K562 (cell line): ENCODE measurements around the gene VSIG10L. TPM values are rescaled to one million over a fixed set of nuclear protein-coding genes. Genes with fewer than 3 reads are reported as not detected.

Experiments
- ATAC-seq: fragments of 200-7000 bp; cut with Tn5 transposase; 3 replicates; pipeline ENCODE4 v1.9.1; 2020; ENCODE audit warnings: moderate library complexity
- BruUV-seq: library from RNA; stranded (reverse); fragments of 400-500 nt; replicated peaks from 2 replicates; lab custom pipeline; 2021; lab: Mats Ljungman, UMichigan
- CTCF ChIA-PET: fragments of 300-600 bp; formaldehyde crosslinking; extraction: SDS; loops from one replicate; lab custom pipeline; 2021; ENCODE audit warnings: low intra/inter-chr PET ratio; lab: Yijun Ruan, JAX
- POLR2A ChIA-PET: fragments of 300-600, 350-650 bp; sonication (Branson Sonifier 250); formaldehyde crosslinking; extraction: SDS; loops from one replicate; lab custom pipeline; 2021; ENCODE audit warnings: antibody characterized with exemption, inconsistent platforms; lab: Yijun Ruan, JAX
- DNase-seq, 4 experiments: peaks; one replicate each; pipeline versions ENCODE4 v3.0.0 to v3.0.0-alpha.2; 2011 to 2018; ENCODE audit warnings: low spot score in 3 of 4, mixed read lengths in 3 of 4; ENCODE audit errors: extremely low read depth in 1 of 4
- FAIRE-seq: peaks from 2 replicates; lab custom pipeline; 2011; peaks lifted over from hg19 to GRCh38; lab: Jason Lieb, UNC
- H2AFZ ChIP-seq: 2 replicates; pipeline ENCODE4 v1.6.0; 2011; ENCODE audit warnings: low read depth, low read length, control low read depth, inconsistent platforms
- H3K27ac ChIP-seq: fragments of 200-600 bp; 3 replicates; pipeline ENCODE4 v1.8.0; 2011; ENCODE audit warnings: low read depth, mild to moderate bottlenecking, control low read depth, inconsistent platforms, low read length, moderate library complexity, mixed read lengths; ENCODE audit errors: extremely low read depth
- H3K27me3 ChIP-seq, 2 experiments: fragments of 300-600 bp in 1 of 2; 2 replicates in 1 of 2; 3 replicates in 1 of 2; pipeline versions ENCODE4 v1.6.0 to v1.8.0; 2011; ENCODE audit warnings: inconsistent platforms in 2 of 2, low read length in 2 of 2, mild to moderate bottlenecking in 1 of 2, mixed read lengths in 1 of 2, moderate library complexity in 1 of 2; ENCODE audit not compliant: control insufficient read depth in 2 of 2, insufficient read depth in 2 of 2
- H3K36me3 ChIP-seq: fragments of 300-600 bp; 3 replicates; pipeline ENCODE4 v1.8.0; 2011; ENCODE audit warnings: mild to moderate bottlenecking, low read length, inconsistent platforms; ENCODE audit not compliant: control insufficient read depth, insufficient read depth
- H3K4me1 ChIP-seq, 2 experiments: fragments of 200-600 bp in 1 of 2; replicated peaks in 1 of 2; 2 replicates in 1 of 2; 3 replicates in 1 of 2; pipeline versions ENCODE4 v1.5.1 to v1.8.0; 2011; ENCODE audit warnings: inconsistent platforms in 2 of 2, low read length in 2 of 2, mild to moderate bottlenecking in 1 of 2, mixed read lengths in 1 of 2, moderate library complexity in 1 of 2; ENCODE audit not compliant: control insufficient read depth in 2 of 2, insufficient read depth in 2 of 2
- H3K4me2 ChIP-seq: 2 replicates; pipeline ENCODE4 v1.6.1; 2011; ENCODE audit warnings: low read length, control low read depth, inconsistent platforms, mixed read lengths; ENCODE audit not compliant: insufficient read depth
- H3K4me3 ChIP-seq: fragments of 200-600 bp; sonication (generic), shearing (Covaris generic); 2 replicates; pipeline ENCODE4 v1.5.1; 2016; ENCODE audit warnings: control low read depth, inconsistent platforms
- H3K79me2 ChIP-seq: fragments of 200-600 bp; 3 replicates; pipeline ENCODE4 v1.8.0; 2011; ENCODE audit warnings: low read length, inconsistent platforms; ENCODE audit not compliant: control insufficient read depth, insufficient read depth
- H3K9ac ChIP-seq, 2 experiments: 2 replicates each; pipeline versions ENCODE4 v1.6.0 to v1.6.1; 2011; ENCODE audit warnings: low read depth in 2 of 2, low read length in 2 of 2, control low read depth in 1 of 2, inconsistent platforms in 1 of 2, mild to moderate bottlenecking in 1 of 2, mixed read lengths in 1 of 2; ENCODE audit not compliant: insufficient read depth in 1 of 2
- H3K9me1 ChIP-seq: one replicate; pipeline ENCODE4 v1.6.0; 2011; ENCODE audit warnings: inconsistent platforms, mild to moderate bottlenecking, low read length, moderate library complexity; ENCODE audit not compliant: control insufficient read depth, insufficient read depth
- H3K9me3 ChIP-seq: replicated peaks from 2 replicates; pipeline ENCODE4 v1.5.1; 2011; ENCODE audit warnings: low read depth, low read length, inconsistent platforms; ENCODE audit not compliant: control insufficient read depth, insufficient read depth
- H4K20me1 ChIP-seq: replicated peaks from 2 replicates; pipeline ENCODE4 v1.6.1; 2011; ENCODE audit warnings: low read length, inconsistent platforms, mixed read lengths; ENCODE audit not compliant: control insufficient read depth, insufficient read depth
- BCLAF1 ChIP-seq, 2 experiments: fragments of 450-650 bp in 1 of 2; IDR thresholded peaks; 2 replicates each; pipeline ENCODE4 v1.6.1; 2011 to 2017; ENCODE audit warnings: low read depth in 2 of 2, antibody characterized with exemption in 1 of 2, borderline replicate concordance in 1 of 2, low read length in 1 of 2, mild to moderate bottlenecking in 1 of 2, mixed read lengths in 1 of 2; ENCODE audit not compliant: control insufficient read depth in 1 of 2
- CBX3 ChIP-seq, 2 experiments: IDR thresholded peaks; 1 replicate in 1 of 2; 2 replicates in 1 of 2; pipeline ENCODE4 v1.6.1; 2012; ENCODE audit warnings: inconsistent platforms in 2 of 2, low read length in 2 of 2, borderline replicate concordance in 1 of 2, control low read depth in 1 of 2
- FOXK1 ChIP-seq: sonication (generic); formaldehyde crosslinking; IDR thresholded peaks from 2 replicates; pipeline ENCODE4 v1.8.0; 2022; ENCODE audit warnings: missing genetic modification reagents, mild to moderate bottlenecking, borderline replicate concordance
- NFYB ChIP-seq: IDR thresholded peaks from 2 replicates; pipeline ENCODE4 v1.6.1; 2011; ENCODE audit warnings: mild to moderate bottlenecking, moderate library complexity; ENCODE audit not compliant: insufficient read length; ENCODE audit errors: extremely low read depth
- TBL1XR1 ChIP-seq, 2 experiments: IDR thresholded peaks; 2 replicates each; pipeline ENCODE4 v1.6.1; 2012; ENCODE audit warnings: improper control_type of control experiment in 2 of 2, low read length in 2 of 2, mild to moderate bottlenecking in 1 of 2
- VEZF1 ChIP-seq: fragments of 200-800 bp; sonication (Bioruptor generic); IDR thresholded peaks from 2 replicates; pipeline ENCODE4 v1.6.1; 2017; ENCODE audit warnings: missing genetic modification characterization, missing compliant biosample characterization
- ZKSCAN3 ChIP-seq: fragments of 250-450 bp; sonication (Bioruptor Pico); IDR thresholded peaks from 2 replicates; pipeline ENCODE4 v1.4.0; 2020
- ZNF740 ChIP-seq, 3 experiments: fragments of 200-800 bp in 1 of 3; sonication (Bioruptor generic) in 1 of 3; sonication (generic) in 1 of 3; formaldehyde crosslinking in 1 of 3; IDR thresholded peaks; 2 replicates each; pipeline versions ENCODE4 v1.6.1 to v1.8.0; 2016 to 2022; ENCODE audit warnings: mild to moderate bottlenecking in 2 of 3, missing compliant biosample characterization in 2 of 3, missing genetic modification characterization in 2 of 3, missing genetic modification reagents in 1 of 3
- whole genome bisulfite sequencing: fragments of 100-300 bp; shearing (Covaris generic); methylation state at CpG from one replicate; pipeline ENCODE4 v1.1.6; 2016; ENCODE audit warnings: low coverage, mixed read lengths; ENCODE audit not compliant: insufficient coverage; ENCODE audit errors: missing lambda C conversion rate; 5-methylcytosine and 5-hydroxymethylcytosine counted together
- in situ Hi-C: fragments of 300-500 bp; cut with MboI; formaldehyde crosslinking; loops from 4 replicates; pipeline ENCODE4 v1.15.0; 2018; ENCODE audit warnings: inconsistent platforms, mixed read lengths
- intact Hi-C: fragments of 100-400 bp; cut with micrococcal nuclease; formaldehyde crosslinking; loops from 2 replicates; pipeline ENCODE4 v1.14.2; 2022
- polyA plus RNA-seq, 8 experiments: library from polyadenylated mRNA; depleted of rRNA in 4 of 8; stranded (reverse) in 5 of 8; unstranded in 3 of 8; fragments of >200 nt; fragmentation: Nextera tagmentation in 2 of 8; fragmentation: Illumina TruSeq in 1 of 8; extraction: Ambion mirVana in 2 of 8; extraction: Trizol in 1 of 8; gene quantifications; 2 replicates each; pipeline versions ENCODE4 v1.2.1 to v1.2.3, GENCODE V29; 2011 to 2014; ENCODE audit warnings: inconsistent platforms in 1 of 8, missing spikeins in 1 of 8
- total RNA-seq, 7 experiments: library from RNA; depleted of rRNA in 6 of 7; stranded (reverse); fragments of >200 nt in 6 of 7; fragmentation: Illumina TruSeq in 2 of 7; extraction: Trizol in 2 of 7; gene quantifications; 2 replicates each; pipeline versions ENCODE4 v1.2.1 to v1.2.3, GENCODE V29; 2011 to 2021; ENCODE audit warnings: low replicate concordance in 1 of 7

The VSIG10L gene
- total and polyA plus RNA-seq, 9 of the 15 experiments (the other 6 are each of a cell fraction or from before 2014, with no cell fraction given): 1.1 to 7.6 (median 2.2) TPM

- Histone ChIP-seq H3K4me1 (peaks cover 0 to 8% of the 10 kb centered on the region in 2 experiments; a peak in 1 of 5 replicates), H3K4me2 (no peak within 1 kb of the TSS), H3K36me3 (no peaks in the 10 kb centered on the region), H3K27me3 (peaks cover 3 to 10% of the 10 kb centered on the region in 2 experiments; a peak in 2 of 5 replicates), H4K20me1 (no peaks in the 10 kb centered on the region), H3K9ac (no peak within 1 kb of the TSS), H3K27ac (no peak within 1 kb of the TSS), H3K79me2 (no peaks in the 10 kb centered on the region), H2AFZ (no peak within 1 kb of the TSS), H3K4me3 (no peak within 1 kb of the TSS), H3K9me1 (no peaks in the 10 kb centered on the region), H3K9me3 (peaks cover 2% of the 10 kb centered on the region)
- no peak for TF ChIP-seq ZKSCAN3 (CRISPR knock-in tag)
- peak; percentile 32 for TF ChIP-seq NFYB
- peak; percentile 36; the same call in 1 of the 2 replicates for TF ChIP-seq VEZF1
- TF ChIP-seq ZNF740 (CRISPR knock-in tag; IDR thresholded peaks at IDR 0.05): no peak
- TF ChIP-seq ZNF740 (tag; IDR thresholded peaks at IDR 0.05): peak in 1 of 2 experiments; percentile 41; a peak in 1 of 4 replicates
- TF ChIP-seq FOXK1 (CRISPR knock-in tag): no peak
- TF ChIP-seq TBL1XR1 (IDR thresholded peaks at IDR 0.05; ENCODE audit: low read length in 2 of 2): no peak
- TF ChIP-seq BCLAF1 (IDR thresholded peaks at IDR 0.05; ENCODE audit: borderline replicate concordance in 1 of 2, control insufficient read depth in 1 of 2, low read depth in 2 of 2, low read length in 1 of 2): no peak
- no peak for TF ChIP-seq CBX3 (IDR thresholded peaks at IDR 0.05; ENCODE audit: borderline replicate concordance in 1 of 2, low read length in 2 of 2)
- DNase-seq (peak in 3 of 4 experiments; percentile 71 to 78 (median 72)), FAIRE-seq (no peak), ATAC-seq (no peak)
- WGBS: 30% methylated on average over 4 of the region's 76 CpGs
- in situ Hi-C loops: no loop called here
- no TSS peak for BruUV-seq
- intact Hi-C loops: no loop called here
- ChIA-PET POLR2A (no interaction called here), CTCF (no interaction called here)
These were observed 30.3 kb downstream of the VSIG10L start, which contains the start of gene IGLON5 for GRCh38 chr19:51311351-51312257. Gene IGLON5 (plus strand): TSS chr19:51311644. CDS start chr19:51311848, 204 bp downstream.
